HG02970 (cell line): ENCODE data around the gene KMT5B.
"Not testable (repeated sequence)": the region's sequence is repeated elsewhere in the genome, so short reads cannot be mapped to it uniquely, and the experiment has no call there.

Experiments
- ATAC-seq: cut with Tn5 transposase; IDR thresholded peaks from one replicate; pipeline ENCODE4 v1.9.1; 2021; ENCODE audit warnings: mild to moderate bottlenecking, moderate library complexity, moderate number of reproducible peaks; ENCODE audit not compliant: unreplicated experiment, low FRiP score

The KMT5B gene

DNA sequence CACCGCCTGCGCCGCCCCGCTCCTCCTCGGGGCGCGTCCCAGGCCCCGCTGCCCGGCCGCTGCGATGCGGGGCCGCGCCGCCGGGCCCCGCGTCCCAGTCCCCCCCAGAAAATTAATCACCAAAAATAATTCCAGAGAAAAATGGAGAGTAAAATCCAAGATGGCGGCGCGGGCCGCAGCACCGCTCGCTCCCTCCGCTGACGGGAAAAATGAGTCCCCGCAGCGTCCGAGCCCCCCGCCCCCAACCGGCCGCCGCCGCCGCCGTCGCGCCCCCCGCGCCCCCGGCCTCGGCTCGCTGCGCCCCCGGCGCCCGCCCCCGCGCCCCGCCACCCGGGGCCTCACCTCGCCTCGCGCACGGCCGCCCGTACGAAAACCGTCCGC lies at the start of gene KMT5B:
Gene KMT5B, minus strand, starts transcription at position 162 of the 381 bp plus-strand sequence. CDS start 23,220 bp downstream, outside the sequence.
- peak; percentile 14 for ATAC-seq

DNA sequence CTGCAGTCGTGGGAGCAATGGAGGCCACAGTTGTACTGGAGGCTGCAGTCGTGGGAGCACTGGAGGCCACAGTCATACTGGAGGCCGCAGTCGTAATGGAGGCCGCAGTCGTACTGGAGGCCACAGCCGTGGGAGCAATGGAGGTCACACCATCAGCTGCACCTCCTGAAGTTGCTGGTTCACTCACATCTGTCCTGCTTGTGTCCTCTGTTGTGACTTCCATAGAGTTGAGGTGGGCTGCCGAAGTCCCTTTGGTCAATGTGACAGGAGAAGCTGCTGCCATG lies 49.4 kb upstream of the KMT5B start:
- no peak for ATAC-seq

DNA sequence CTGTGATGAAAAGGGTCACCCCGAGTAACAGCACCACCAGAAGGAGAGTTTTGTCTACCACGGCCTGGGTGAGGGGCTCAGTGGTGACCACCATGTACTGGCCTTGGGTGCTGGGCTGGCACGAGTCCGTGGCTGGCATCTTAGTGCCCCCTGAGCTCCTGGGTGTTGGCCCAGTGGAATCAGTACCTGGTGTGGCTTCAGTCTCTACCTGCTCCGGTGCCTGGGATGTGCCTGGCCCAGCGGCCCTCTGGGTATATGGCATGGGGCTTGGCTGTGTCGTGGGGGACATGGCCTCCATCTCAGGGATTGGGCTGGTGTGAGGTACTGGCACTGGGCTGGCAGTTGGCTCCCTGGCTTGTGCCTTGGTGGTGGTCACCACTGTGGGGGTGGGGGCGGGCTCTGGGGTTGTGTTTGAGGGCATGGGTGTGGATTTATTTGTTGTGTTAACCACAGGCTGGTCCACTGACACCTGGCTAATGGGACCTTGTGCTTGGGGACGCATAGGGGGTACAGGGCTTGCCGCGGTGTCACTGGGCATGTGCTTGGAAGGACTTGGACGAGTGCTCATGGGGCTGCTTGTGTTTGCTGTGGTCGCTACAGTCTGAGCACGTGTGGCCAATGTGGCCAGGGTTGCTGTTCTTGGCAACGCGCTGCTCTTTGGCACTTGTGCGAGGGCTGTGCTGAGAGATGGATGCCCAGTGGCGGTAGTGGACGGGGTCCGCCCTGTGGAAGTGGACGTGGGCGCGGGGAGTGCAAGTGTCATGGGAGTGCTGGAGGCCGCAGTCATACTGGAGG lies 48.9 kb upstream of the KMT5B start:
- ATAC-seq, result no peak

DNA sequence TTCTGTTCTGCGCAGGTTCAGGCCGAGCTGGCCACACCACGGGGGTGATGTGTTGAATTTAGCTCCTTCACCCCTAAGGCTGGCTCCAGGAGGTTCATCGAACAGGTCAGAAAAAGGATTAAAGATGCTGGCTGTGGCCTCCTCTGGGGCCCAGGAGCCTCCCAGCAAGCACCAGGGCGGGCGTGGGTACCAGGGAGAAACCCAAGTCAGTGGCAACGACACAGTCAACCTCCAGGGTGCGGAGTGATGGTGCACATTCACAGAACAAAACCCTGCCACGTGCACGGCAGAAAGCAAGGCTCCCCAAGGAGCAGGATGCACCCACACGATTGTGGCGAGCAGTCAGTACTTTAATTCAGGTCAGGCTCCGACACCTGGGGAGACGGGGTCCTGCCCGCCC lies 47.9 kb upstream of the KMT5B start:
- ATAC-seq, result no peak

DNA sequence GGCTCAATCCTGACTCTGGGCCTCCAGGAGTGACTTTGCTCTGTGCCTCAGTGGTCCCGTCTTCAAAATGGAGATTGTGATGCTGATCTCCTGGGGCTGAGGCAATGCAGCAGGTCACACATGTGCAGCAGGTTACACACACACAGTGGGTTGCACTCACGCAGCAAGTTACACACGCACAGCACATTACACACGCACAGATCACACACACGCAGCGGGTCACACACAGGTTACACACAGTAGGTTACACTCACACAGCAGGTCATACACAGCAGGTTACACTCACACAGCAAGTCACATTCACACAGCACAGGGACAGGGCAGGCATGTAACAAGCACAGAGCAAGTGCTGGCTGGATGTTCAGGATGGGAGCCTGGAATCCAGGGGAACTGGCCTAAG lies 47.4 kb upstream of the KMT5B start:
- ATAC-seq, result no peak

DNA sequence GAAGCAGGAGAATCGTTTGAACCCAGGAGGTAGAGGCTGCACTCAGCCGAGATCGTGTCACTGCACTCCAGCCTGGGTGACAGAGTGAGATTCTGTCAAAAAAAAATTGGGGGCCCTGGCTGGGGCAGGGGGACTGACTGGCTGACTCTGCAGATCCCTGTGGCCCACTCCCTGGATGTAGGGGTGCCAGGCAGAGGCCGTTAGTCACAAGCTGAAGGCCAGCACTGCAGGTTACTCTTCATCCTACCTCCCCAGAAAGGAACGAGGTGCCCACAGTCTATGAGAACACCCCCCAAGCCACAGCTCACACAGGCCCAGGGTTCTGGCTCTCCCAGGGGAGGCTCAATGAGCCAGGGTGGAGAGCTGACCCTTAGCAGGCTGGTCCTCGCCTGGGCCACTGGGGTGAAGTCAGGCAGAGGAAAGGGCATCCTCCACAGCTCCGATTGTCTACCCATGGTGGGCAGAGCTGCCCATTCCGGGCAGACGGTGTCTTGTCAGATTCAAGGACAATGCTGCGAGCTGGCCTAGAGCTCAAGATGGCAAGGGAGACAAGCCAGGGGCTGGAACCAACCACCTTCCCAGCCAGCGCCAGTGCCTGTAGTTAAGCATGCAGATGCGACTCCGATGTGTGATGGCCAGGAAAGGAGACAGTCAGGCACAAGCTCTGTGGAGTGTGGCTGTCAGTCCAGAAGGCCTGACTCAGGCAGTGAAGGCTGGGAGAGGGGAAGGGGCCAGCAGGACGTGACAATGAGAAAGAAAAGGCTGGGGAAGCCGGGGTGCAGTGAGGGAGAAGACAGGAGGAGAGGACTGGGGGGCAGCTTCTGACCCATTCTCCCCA lies 46.2 kb upstream of the KMT5B start:
- no peak for ATAC-seq

DNA sequence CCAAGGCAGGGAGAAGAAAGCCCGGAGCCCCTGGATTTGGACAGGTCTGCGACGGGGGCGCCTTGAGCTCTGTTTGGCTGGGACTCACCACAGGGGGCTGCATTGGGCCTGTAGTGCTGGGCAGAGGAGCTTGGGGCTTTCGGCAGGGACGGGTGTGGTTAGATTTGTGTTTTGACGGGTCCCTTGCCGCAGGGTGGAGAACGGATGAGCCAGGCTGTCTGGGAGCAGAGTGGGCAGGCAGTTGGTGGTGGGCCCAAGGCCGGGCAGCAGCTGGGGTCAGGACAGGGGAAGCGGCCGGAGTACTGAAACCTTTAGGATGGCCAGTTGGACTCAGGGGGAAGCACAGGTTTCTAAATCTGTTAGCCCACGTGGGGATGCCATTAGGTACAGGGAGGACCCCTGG lies 45.3 kb upstream of the KMT5B start:
- ATAC-seq, result no peak

DNA sequence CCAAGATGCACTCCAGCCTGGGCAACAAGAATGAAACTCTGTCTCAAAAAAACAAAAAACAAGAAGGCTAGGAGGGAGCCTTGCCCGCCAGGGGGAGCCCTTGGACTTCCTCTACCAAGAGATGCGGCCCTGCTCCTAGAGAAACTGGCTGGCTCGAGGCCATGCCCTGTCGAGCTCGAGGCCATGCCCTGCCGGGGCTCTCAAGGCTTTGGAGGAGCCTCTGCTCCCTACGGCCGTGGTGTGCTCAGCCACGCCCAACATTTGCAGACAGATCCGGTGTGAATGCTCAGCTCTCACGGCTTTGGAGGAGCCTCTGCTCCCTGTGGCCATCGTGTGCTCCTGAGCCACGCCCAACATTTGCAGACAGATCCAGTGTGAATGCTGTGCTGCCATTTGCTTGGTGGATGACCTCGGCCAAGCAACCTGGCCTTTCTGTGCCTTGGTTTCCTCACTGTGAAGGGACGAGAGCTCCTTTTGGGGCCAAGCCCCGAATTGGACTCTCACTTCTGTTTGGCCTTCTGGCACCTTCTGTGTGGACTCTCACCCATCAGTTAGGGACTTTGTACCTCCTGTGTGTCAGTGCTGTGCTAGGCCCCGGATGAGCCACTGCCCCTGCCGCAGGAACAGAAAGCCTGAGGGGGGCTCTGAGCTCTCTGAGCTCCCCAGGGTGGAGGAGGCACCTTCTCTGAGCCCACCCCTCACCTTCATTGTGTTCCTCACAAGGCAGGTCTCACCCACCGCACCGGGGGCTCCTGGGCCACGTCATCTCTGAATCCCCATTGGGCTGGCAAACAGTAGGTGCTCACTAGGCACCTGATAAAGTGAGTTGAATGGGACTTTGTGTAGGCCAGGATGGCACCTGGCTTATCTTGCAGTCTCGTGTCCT lies 44.6 kb upstream of the KMT5B start:
- no peak for ATAC-seq

DNA sequence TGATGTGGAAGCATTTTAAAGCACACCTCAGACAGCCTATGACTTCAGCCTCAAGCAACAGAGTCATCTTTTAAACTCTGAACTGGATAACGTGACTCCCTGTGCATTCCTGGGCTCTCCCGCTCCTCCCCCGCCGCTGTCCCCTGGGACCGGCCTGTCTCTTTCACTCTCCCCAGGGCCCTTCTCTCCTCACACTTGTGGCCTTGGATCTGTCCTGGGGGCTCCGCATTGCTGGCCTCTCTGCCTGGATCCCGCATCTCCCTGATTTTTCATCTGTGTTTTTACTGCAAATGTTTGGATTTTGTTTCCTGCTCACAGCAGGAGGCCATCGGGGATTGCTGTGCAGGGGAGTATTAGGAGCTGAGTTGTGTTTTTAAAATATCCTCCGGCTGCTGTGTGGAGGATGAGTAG lies 43.2 kb upstream of the KMT5B start:
- no peak for ATAC-seq

DNA sequence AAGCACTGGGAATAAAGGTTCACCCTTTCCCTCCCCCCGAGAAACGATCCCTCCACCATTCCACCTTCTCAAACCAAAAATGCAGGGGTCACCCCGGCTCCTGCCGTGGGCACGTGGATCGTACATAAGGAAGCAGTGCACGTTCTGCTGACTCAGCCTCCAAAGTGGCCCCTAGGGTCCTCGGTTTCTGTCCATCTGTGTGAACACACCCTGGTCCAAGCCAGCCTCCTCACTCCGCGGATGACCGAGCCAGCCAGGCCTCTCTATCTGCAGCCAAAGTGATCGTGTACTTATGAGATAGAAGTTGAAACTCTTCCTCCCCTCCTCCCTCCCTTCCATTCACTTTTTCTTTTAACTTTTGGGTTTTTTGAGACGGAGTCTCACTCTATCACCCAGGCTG lies 42.4 kb upstream of the KMT5B start:
- no peak for ATAC-seq

DNA sequence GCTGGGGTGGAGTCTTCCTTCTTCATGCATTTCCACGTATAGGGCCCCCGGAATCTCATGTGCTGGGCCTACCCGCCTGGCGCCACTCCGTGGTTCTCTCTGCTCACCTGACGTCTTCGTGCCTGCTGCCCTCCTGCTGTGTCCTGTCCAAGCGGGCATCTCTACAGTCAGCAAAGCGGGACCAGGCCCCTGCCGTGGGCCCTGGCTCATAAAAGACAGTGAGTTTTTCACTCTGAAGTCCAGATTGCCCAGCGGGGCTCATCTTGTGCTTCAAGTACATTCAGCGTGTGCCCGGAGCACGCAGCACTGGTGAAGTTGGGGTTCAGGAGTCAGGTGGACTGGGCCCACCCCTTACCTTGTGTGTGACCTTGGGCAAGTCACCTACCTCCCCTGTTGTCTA lies 41.3 kb upstream of the KMT5B start:
- ATAC-seq, result no peak

DNA sequence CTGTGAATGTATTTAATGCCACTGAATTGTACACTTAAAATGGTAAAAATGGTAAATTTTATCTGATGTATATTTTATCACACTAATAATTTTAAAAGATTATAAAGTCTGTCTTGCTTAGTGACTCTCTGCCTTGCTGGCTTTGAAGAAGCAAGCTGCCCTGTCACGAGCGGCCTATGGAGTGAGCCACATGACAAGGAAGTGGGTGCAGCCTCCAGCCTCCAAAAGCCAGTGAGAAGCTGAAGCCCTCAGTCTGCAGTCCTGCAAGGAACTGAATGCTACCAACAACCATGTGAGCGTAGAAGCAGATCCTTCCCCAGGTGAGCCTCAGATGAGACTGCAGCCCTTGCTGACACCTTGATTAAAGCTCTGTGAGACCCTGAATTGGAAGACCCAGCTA lies 38.7 kb upstream of the KMT5B start:
- ATAC-seq, result no peak

DNA sequence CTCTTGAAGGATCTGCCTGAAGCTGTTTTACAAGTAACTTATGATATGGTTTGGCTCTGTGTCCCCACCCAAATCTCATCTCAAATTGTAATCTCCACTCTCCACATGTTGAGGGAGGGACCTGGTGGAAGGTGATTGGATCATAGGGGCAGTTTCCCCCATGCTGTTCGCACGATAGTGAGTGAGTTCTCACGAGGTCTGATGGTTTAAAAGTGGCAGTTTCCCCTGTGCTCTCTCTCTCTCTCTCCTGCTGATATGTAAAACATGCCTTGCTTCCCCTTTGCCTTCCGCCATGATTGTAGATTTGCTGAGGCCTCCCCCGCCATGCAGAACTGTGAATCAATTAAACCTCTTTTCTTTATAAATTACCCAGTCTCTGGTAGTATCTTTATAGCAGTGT lies 31.8 kb upstream of the KMT5B start:
- ATAC-seq, result not testable (repeated sequence)

DNA sequence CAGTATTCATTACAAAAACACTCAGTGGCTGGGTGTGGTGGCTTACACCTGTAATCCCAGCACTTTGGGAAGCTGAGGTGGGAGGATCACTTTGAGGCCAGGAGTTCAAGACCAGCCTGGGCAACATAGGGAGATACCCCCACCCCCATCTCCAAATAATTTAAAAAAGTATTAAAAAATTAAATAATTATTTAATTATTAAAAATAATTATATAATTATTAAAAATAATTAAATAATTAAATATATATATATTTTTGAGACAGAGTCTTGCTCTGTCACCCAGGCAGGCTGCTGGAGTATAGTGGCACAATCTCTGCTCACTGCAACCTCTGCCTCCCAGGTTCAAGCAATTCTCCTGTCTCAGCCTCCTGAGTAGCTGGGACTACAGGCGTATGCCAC lies 30.8 kb upstream of the KMT5B start:
- ATAC-seq, result not testable (repeated sequence)

DNA sequence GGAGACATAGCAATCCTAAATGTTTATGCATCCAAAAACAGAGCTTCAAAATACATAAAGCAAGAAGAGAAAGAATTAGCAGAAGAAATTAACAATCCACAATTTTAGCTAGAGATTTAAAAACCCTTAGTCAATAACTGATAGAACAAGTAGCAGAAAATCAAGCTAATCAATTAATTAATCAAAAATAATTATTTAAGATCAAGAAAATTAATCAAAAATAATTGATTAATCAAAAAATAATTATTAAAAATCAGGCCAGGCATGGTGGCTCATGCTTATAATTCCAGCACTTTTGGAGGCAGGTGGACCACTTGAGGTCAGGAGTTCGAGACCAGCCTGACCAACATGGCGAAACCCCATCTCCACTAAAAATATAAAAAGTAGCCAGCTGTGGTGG lies 29.5 kb upstream of the KMT5B start:
- ATAC-seq, result no peak

DNA sequence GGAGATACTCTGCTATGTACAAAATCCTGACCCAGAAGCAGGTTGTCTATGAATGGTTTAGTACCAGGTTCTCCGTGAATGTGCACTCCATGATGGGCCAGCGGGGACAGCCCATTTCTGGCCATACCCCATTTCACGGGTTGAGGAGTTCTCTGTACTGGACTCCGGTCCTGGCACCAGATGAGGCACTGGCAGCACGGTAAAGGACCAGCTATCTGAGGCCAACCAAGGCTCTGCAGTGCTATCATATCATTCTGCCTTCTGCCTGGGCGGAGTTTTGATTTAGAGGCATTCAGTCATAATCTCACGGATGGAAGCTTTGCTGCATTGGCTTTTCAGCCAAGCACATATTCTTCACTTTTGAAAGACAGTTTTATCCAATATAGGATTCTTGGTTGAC lies 18.5 kb upstream of the KMT5B start:
- no peak for ATAC-seq

DNA sequence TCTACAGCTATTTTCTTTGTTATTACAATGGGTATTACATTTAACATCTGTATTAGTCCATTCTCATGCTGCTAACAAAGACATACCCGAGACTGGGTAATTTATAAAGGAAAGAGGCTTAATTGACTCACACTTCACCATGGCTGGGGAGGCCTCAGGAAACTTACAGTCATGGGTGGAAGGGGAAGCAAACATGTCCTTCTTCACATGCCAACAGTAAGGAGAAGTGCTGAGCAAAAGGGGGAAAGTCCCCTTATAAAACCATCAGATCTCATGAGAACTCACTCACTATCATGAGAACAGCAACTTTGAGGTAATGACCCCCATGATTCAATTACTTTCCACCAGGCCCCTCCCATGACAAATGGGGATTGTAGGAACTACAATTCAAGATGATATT lies 16.5 kb upstream of the KMT5B start:
- ATAC-seq, result no peak

DNA sequence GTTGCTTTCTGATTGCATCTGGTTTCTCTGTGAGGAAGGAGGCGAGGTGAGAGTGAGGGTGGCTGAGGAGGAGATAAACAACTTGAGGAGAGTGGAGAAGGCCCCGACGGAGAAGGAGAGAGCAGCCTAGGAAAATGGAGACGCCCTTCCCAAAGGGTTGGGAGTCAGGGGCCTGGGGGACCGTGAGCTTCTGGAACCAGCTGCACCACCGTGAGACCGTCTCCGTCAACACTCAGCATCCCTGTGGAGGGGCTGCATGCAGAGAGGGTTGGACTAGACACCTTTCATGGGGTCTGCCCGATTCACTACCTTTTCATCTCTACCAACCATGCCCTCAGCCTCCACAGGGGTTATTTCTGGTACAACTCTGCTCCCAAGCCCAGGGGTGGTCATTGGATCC lies 13.3 kb upstream of the KMT5B start:
- no peak for ATAC-seq

DNA sequence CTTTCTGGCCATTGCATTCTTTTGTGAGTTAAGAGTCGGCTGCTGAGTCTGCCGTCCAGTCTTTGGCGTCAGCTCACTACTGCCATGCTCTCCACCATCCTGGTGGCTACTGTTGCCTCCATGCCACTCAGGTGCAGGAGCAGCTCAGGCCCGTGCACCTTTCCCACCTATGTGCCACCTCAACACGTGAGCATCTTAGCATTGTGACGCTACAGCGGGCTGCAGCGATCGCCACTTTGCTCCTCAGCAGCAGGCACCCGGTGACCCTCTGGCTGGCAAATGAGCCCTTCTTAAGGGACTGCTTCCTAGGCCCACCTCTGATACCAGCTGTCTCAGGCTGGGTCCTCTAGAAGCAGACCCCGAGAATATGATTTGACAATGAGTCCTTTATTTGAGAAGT lies 11.5 kb upstream of the KMT5B start:
- ATAC-seq, result no peak

DNA sequence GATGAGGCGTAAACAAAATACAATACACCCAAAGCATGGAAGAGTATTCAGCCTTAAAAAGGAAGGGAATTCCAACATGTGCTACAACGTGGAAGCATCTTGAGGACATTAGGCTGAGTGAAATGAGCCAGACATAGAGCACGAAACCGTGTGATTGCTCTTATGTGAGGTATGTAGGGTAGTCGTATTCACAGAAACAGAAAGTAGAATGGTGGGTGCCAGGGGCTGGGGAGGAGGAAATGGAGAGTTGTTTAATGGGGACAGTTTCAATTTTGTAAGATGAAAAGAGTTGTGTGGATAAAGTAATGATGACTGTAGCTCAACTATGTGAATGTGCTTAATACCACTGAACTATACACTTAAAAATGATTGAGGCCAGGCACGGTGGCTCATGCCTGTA lies 10.2 kb upstream of the KMT5B start:
- no peak for ATAC-seq

DNA sequence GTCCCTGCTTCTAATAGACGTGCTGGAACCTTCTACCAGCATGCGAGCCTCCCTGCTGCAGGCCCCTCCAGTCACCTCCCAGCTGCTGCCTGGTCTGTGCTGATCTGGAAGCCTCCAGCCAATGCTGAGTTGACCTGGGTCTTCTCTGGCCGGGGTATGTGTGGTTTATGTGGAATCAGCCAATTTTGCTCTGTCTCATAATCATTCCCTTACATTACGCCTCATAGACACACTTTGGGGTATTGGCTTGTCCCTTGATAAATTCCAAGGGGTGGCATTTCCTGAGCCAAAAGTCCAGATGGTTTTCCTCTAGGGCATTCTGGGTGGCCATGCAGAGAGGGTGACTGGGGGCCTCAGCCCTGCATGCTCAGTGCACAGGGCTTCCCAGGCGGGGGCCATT lies 8.3 kb upstream of the KMT5B start:
- ATAC-seq, result no peak
